T-cell (primary cell): Measurements from ENCODE around the gene ADGRD1. TPM values are rescaled to one million over a fixed set of nuclear protein-coding genes. Genes with fewer than 3 reads are reported as not detected.

Experiments used
- ATAC-seq, 4 experiments: fragments of 200-7000 bp in 3 of 4; fragments of 150-1000 bp in 1 of 4; cut with Tn5 transposase; replicated peaks in 1 of 4; 1 replicate in 3 of 4; 2 replicates in 1 of 4; pipeline ENCODE4 v1.10.0; 2021; ENCODE audit warnings: moderate library complexity in 3 of 4, mild to moderate bottlenecking in 2 of 4, moderate number of reproducible peaks in 1 of 4
- CTCF ChIA-PET, 2 donors: fragments of 300-600 bp; sonication (Branson Sonifier 250); formaldehyde crosslinking; loops; one replicate each; lab custom pipeline; 2022; ENCODE audit warnings: antibody characterized with exemption in 2 of 2; lab: Charles Lee
- POLR2A ChIA-PET, 2 donors: fragments of 300-600 bp; sonication (Branson Sonifier 250); formaldehyde crosslinking; loops; one replicate each; lab custom pipeline; 2022; ENCODE audit warnings: antibody characterized with exemption in 2 of 2; lab: Charles Lee
- DNase-seq, 35 experiments: peaks; one replicate each; pipeline versions ENCODE4 v3.0.0 to v3.0.0-alpha.2; 2013 to 2023
- H3K27ac ChIP-seq: one replicate; pipeline ENCODE4 v1.5.1; 2013; ENCODE audit warnings: low read length
- H3K27me3 ChIP-seq, 2 experiments: replicated peaks in 1 of 2; 1 replicate in 1 of 2; 2 replicates in 1 of 2; pipeline versions ENCODE4 v1.6.1 to v1.7.0; 2013; ENCODE audit warnings: low read length in 1 of 2, mixed read lengths in 1 of 2; ENCODE audit not compliant: control insufficient read depth in 2 of 2, insufficient read depth in 2 of 2; ENCODE audit errors: extremely low read depth in 1 of 2
- H3K36me3 ChIP-seq, 2 donors: 1 replicate in 1 of 2; 2 replicates in 1 of 2; pipeline versions ENCODE4 v1.6.1 to v1.7.0; 2013; ENCODE audit warnings: low read length in 1 of 2; ENCODE audit not compliant: control insufficient read depth in 2 of 2, insufficient read depth in 1 of 2; ENCODE audit errors: extremely low read depth in 1 of 2
- H3K4me1 ChIP-seq, 2 experiments: 1 replicate in 1 of 2; 2 replicates in 1 of 2; pipeline versions ENCODE4 v1.6.1 to v1.7.0; 2013; ENCODE audit warnings: low read length in 2 of 2, mixed read lengths in 1 of 2; ENCODE audit not compliant: insufficient read depth in 2 of 2, control insufficient read depth in 1 of 2; ENCODE audit errors: extremely low read depth in 1 of 2
- H3K4me3 ChIP-seq, 2 donors: 1 replicate in 1 of 2; 2 replicates in 1 of 2; pipeline versions ENCODE4 v1.5.1 to v1.7.0; 2013; ENCODE audit warnings: mild to moderate bottlenecking in 2 of 2, low read length in 1 of 2, moderate library complexity in 1 of 2; ENCODE audit not compliant: control insufficient read depth in 1 of 2; ENCODE audit errors: extremely low read depth in 1 of 2
- H3K9me3 ChIP-seq: 2 replicates; pipeline ENCODE4 v1.7.0; 2013
- H3K27ac Mint-ChIP-seq, 2 donors: one replicate each; pipeline ENCODE4 v1.8.0; 2020 to 2021; ENCODE audit warnings: mild to moderate bottlenecking in 2 of 2, mixed read lengths in 2 of 2
- H3K27me3 Mint-ChIP-seq, 2 donors: one replicate each; pipeline ENCODE4 v1.8.0; 2021 to 2022; ENCODE audit warnings: mixed read lengths in 2 of 2
- H3K36me3 Mint-ChIP-seq: one replicate; pipeline ENCODE4 v1.8.0; 2021; ENCODE audit warnings: mixed read lengths
- H3K4me1 Mint-ChIP-seq, 3 donors: one replicate each; pipeline ENCODE4 v1.8.0; 2020 to 2022; ENCODE audit warnings: mixed read lengths in 3 of 3, mild to moderate bottlenecking in 1 of 3
- H3K4me3 Mint-ChIP-seq, 3 donors: one replicate each; pipeline ENCODE4 v1.8.0; 2020 to 2022; ENCODE audit warnings: mild to moderate bottlenecking in 3 of 3, mixed read lengths in 3 of 3, moderate library complexity in 3 of 3
- H3K9me3 Mint-ChIP-seq, 3 donors: one replicate each; pipeline ENCODE4 v1.8.0; 2020 to 2022; ENCODE audit warnings: mixed read lengths in 3 of 3
- WGBS: methylation state at CpG from one replicate; pipeline ENCODE4 v1.1.5; 2013; ENCODE audit warnings: missing lambda C conversion rate; ENCODE audit not compliant: insufficient coverage; 5-methylcytosine and 5-hydroxymethylcytosine counted together
- total RNA-seq, 35 experiments: library from RNA in 6 of 35; stranded (reverse) in 6 of 35; fragments of 120-200 nt in 1 of 35; gene quantifications; one replicate each; pipeline versions ENCODE4 v1.2.1 to v1.2.4 and lab custom pipeline; 2013 to 2026

Gene ADGRD1
- total RNA-seq, 5 donors from 2014 or later (not counting 1 experiment from before 2014, with no cell fraction given), result 0.29 to 1.1 (median 0.43) TPM; not detected in 1

GRCh38 chr12:131092901-131093603 lies 139.3 kb downstream of the ADGRD1 start:
- H3K27me3 Mint-ChIP-seq, result peaks cover 0 to 4% of the 10 kb centered on the region in 2 donors
- no peak overlapping the region for H3K27ac ChIP-seq
- peaks cover 0 to 22% of the 10 kb centered on the region in 2 experiments for H3K27me3 ChIP-seq
- no peaks in the 10 kb centered on the region for H3K36me3 Mint-ChIP-seq
- WGBS, result 12% methylated on average over 13 of the region's 21 CpGs
- no peak overlapping the region for H3K27ac Mint-ChIP-seq
- POLR2A ChIA-PET, result no interaction called here
- peak overlapping the region in 2 of 3 donors; percentile 15 to 32 for H3K4me3 Mint-ChIP-seq
- no peaks in the 10 kb centered on the region for H3K9me3 ChIP-seq
- H3K36me3 ChIP-seq, result no peaks in the 10 kb centered on the region
- DNase-seq (peak in 2 of 35 experiments; percentile 0 to 24), ATAC-seq (peak in 3 of 4 experiments; percentile 18 to 46 (median 26))
- CTCF ChIA-PET, result no interaction called here
- H3K4me1 Mint-ChIP-seq, result peaks cover 0 to 14% (median 4%) of the 10 kb centered on the region in 3 donors
- H3K4me1 ChIP-seq, result peaks cover 0 to 7% of the 10 kb centered on the region in 2 experiments
- H3K9me3 Mint-ChIP-seq, result no peaks in the 10 kb centered on the region
- H3K4me3 ChIP-seq, result no peak overlapping the region

- H3K27ac ChIP-seq, result no peak overlapping the region
- no peaks in the 10 kb centered on the region for H3K9me3 ChIP-seq
- Mint-ChIP-seq H3K27ac (no peak overlapping the region), H3K36me3 (no peaks in the 10 kb centered on the region), H3K9me3 (no peaks in the 10 kb centered on the region), H3K27me3 (peaks cover 0 to 4% of the 10 kb centered on the region in 2 donors), H3K4me1 (peaks cover 0 to 14% (median 4%) of the 10 kb centered on the region in 3 donors), H3K4me3 (peak overlapping the region in 1 of 3 donors; percentile 32)
- no peak for DNase-seq
- H3K27me3 ChIP-seq, result peaks cover 0 to 22% of the 10 kb centered on the region in 2 experiments
- ChIA-PET POLR2A (no interaction called here), CTCF (no interaction called here)
- peaks cover 0 to 7% of the 10 kb centered on the region in 2 experiments for H3K4me1 ChIP-seq
- H3K36me3 ChIP-seq, result no peaks in the 10 kb centered on the region
- no peak for ATAC-seq
- H3K4me3 ChIP-seq, result no peak overlapping the region
- 17% methylated on average over 4 of the region's 5 CpGs for WGBS
These were observed 139.9 kb downstream of the ADGRD1 start for GRCh38 chr12:131093604-131093955.

DNA sequence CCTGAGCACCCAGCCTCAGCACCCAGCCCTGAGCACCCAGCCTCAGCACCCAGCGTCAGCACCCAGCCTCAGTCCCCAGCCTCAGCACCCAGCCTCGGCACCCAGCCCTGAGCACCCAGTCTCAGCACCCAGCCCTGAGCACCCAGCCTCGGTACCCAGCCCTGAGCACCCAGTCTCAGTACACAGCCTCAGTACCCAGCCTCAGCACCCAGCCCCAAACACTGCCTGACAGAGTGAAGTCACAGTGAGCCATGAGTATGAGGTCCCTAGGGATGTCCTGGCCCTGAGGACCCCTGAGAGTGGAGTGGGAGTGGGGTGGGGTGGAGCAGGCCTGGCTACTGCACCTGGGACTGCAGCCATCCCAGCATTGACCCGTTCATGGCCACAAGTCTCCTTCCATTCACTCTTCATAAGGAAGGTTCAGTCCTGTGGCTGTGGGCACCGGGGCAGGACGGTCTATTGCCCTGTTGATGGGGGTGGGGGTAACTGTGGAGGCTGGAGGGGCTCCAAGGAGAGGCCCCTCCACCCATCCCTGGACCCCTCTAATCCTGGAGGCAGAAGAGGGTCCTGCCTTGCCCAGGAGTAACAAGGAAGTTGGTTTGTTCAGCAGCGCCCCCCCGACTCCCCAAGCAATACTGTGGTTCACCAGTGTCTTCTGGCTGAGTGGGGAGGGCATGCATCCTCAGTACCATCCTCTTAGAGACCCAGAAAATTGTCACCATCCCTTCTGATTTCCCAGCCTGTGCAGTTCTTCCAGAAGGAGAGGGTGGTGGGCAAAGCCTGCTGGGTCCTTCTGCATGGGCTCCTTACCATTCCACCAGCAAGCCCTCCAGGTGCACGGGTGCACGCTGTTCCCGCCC lies 140.5 kb downstream of the ADGRD1 start:
- H3K36me3 Mint-ChIP-seq, result no peaks in the 10 kb centered on the region
- no peak overlapping the region for H3K4me3 Mint-ChIP-seq
- no peak for ATAC-seq
- H3K36me3 ChIP-seq, result no peaks in the 10 kb centered on the region
- no peaks in the 10 kb centered on the region for H3K9me3 Mint-ChIP-seq
- peaks cover 0 to 14% (median 4%) of the 10 kb centered on the region in 3 donors for H3K4me1 Mint-ChIP-seq
- ChIA-PET CTCF (no interaction called here), POLR2A (no interaction called here)
- H3K27me3 ChIP-seq, result peaks cover 0 to 22% of the 10 kb centered on the region in 2 experiments
- no peak overlapping the region for H3K27ac Mint-ChIP-seq
- no peak overlapping the region for H3K27ac ChIP-seq
- WGBS, result 100% methylated on average over 3 of the region's 11 CpGs
- no peaks in the 10 kb centered on the region for H3K9me3 ChIP-seq
- peak in 2 of 35 experiments; percentile 1 to 22 for DNase-seq
- peaks cover 0 to 4% of the 10 kb centered on the region in 2 donors for H3K27me3 Mint-ChIP-seq
- no peak overlapping the region for H3K4me3 ChIP-seq
- peaks cover 0 to 7% of the 10 kb centered on the region in 2 experiments for H3K4me1 ChIP-seq

DNA sequence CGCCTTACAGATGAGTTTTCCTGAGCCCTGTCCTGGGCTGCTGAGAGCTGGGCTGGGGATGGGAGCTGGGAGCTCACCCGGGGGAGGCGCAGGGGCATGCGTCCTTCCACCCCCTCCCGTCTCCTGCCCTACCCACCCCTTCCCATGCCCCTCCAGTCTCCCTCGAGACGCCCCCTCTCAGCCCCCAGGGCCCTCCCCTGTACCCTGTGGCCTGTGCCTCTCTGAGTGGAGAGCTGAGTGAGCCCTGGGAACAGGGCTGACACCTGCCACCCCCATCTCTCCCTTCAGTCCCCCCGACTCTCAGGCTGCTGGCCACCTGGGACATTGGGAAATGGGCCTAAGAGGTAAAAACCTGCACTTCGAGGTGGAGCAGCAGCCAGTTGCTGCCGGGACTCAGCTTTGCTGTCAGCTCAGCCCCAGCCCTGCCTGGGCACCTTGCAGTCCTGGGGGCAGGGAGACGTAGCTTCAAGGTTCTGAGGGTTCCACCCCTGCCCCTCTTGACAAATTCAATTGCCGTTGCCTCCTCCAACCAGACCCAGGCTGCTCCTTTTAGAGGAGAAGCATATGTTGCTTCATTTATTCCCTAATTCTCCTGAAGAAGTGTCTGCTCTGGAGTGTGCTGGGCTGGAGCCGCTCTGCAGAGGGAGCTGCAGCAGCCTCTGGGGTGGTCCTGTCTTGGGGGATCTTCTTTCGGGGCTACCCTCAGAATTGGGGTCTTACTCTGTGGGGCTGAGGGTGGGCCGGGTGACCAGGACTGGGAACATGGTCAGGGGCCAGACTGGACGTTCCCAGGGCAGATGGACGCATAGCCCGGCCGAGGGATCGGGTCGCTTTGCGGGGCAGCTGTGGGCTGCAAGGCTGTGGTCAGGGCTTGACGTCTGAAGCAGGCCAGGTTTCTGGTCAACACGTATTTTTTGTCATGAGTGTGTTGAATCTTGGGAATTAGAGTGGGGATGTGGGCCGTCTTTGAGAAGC lies 141.4 kb downstream of the ADGRD1 start:
- ChIA-PET POLR2A (no interaction called here), CTCF (no interaction called here)
- no peak overlapping the region for H3K4me3 ChIP-seq
- H3K9me3 ChIP-seq, result no peaks in the 10 kb centered on the region
- H3K4me3 Mint-ChIP-seq, result no peak overlapping the region
- peaks cover 0 to 7% of the 10 kb centered on the region in 2 experiments for H3K4me1 ChIP-seq
- H3K36me3 Mint-ChIP-seq, result no peaks in the 10 kb centered on the region
- peaks cover 0 to 4% of the 10 kb centered on the region in 2 donors for H3K27me3 Mint-ChIP-seq
- peaks cover 0 to 22% of the 10 kb centered on the region in 2 experiments for H3K27me3 ChIP-seq
- ATAC-seq, result no peak
- no peaks in the 10 kb centered on the region for H3K36me3 ChIP-seq
- no peak overlapping the region for H3K27ac Mint-ChIP-seq
- H3K27ac ChIP-seq, result no peak overlapping the region
- DNase-seq, result peak in 1 of 35 experiments; percentile 13
- WGBS, result 80% methylated on average over 14 of the region's 25 CpGs
- H3K4me1 Mint-ChIP-seq, result peaks cover 0 to 14% (median 4%) of the 10 kb centered on the region in 3 donors
- no peaks in the 10 kb centered on the region for H3K9me3 Mint-ChIP-seq

DNA sequence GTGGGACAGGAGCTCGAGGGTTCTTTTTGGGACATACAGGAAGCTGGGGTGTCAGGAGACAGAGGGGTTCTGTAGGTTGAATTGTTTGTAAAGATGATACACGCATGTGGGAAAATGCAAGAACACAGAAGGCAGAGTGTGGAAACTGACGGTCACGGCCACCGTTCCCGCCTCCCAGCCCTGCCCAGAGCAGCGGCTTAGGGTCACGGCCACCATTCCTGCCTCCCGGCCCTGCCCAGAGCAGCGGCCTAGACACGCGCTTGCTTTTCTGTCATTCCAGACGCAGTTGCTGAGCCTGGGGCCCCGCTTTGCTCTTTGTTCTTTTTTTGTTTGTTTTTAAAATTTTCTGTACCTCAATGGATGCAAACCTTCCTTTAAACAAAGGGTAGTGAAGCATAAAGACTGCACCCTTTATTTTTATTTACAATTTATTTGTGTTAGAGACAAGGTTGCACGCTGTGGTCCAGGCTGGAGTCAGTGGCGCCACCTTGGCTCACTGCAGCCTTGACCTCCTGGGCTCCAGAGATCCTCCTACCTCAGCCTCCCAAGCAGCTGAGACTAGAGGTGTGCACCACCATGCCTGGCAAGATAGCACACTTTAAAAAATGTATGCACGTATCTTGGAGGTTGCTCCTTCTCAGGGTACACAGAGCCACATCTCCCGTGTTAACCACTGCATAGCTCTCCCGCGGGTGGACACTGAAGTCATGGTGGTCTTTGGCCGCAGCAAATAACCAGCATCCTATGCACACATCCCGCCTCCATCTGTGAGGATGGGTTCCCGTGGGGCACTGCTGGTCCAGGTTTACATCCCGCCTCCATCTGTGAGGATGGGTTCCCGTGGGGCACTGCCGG lies 142.3 kb downstream of the ADGRD1 start:
- Mint-ChIP-seq H3K4me1 (peaks cover 0 to 14% (median 4%) of the 10 kb centered on the region in 3 donors), H3K9me3 (no peaks in the 10 kb centered on the region), H3K27ac (no peak overlapping the region), H3K36me3 (no peaks in the 10 kb centered on the region), H3K4me3 (no peak overlapping the region), H3K27me3 (peaks cover 0 to 6% of the 10 kb centered on the region in 2 donors)
- Histone ChIP-seq H3K27ac (no peak overlapping the region), H3K27me3 (peaks cover 0 to 22% of the 10 kb centered on the region in 2 experiments), H3K4me3 (no peak overlapping the region), H3K36me3 (no peaks in the 10 kb centered on the region), H3K9me3 (no peaks in the 10 kb centered on the region), H3K4me1 (peaks cover 0 to 7% of the 10 kb centered on the region in 2 experiments)
- WGBS, result 73% methylated on average over 15 of the region's 26 CpGs
- CTCF ChIA-PET, result interaction anchor here in 1 of 2 donors (1.7 kb wide), 1 partner anchor 9 kb away, joined by 4 read pairs; no protein-coding TSS in a partner anchor
- DNase-seq (peak in 1 of 35 experiments; percentile 19), ATAC-seq (no peak)
- POLR2A ChIA-PET, result no interaction called here
